Pericardium fibroblast (primary cell): ENCODE results near the gene OR7G1. TPM values are rescaled to one million over a fixed set of nuclear protein-coding genes. Genes with fewer than 3 reads are reported as not detected.

Source experiments
- total RNA-seq: library from RNA; depleted of rRNA; stranded (reverse); fragments of >200 nt; gene quantifications from 2 replicates; pipeline ENCODE4 v1.2.3, GENCODE V29; 2015

OR7G1 gene
- not detected in 2 replicates for total RNA-seq

GRCh38 chr19:9115307-9115813, at the start of gene OR7G1:
OR7G1 (minus strand) TSS chr19:9115763; CDS start chr19:9115763, 0 bp downstream.

GRCh38 chr19:9140159-9140874, 24.8 kb upstream of the OR7G1 start, which contains the start of gene ZNF317:
ZNF317 (plus strand) TSS chr19:9140397; CDS start chr19:9156017, 15,620 bp downstream.

GRCh38 chr19:9126900-9127405, 11.4 kb upstream of the OR7G1 start, which contains the start of gene OR7G3:
OR7G3 (minus strand) TSS chr19:9126950; CDS start chr19:9126950, 0 bp downstream.

GRCh38 chr19:9107375-9107774, 8.2 kb downstream of the OR7G1 start, which contains the start of gene OR7G2:
OR7G2 (minus strand) TSS chr19:9107475; CDS start chr19:9103243, 4,232 bp downstream.

GRCh38 chr19:9086761-9087160, 28.8 kb downstream of the OR7G1 start, which contains the start of gene OR1M1:
OR1M1 (plus strand) TSS chr19:9087061; CDS start chr19:9093245, 6,184 bp downstream.

Other genes with a start within 250 kb of the OR7G1 start
- gene MUC16, start 105.4 kb downstream of the OR7G1 start, total RNA-seq = under 0.01 and 0.12 TPM in 2 replicates
- gene OR1M1, start 28.7 kb downstream of the OR7G1 start, total RNA-seq = not detected in 2 replicates
- not detected in 2 replicates for gene OR7G2, start 8.3 kb downstream of the OR7G1 start, total RNA-seq
- not detected in 2 replicates for gene OR7G3, start 11.2 kb upstream of the OR7G1 start, total RNA-seq
- 14.6 and 15.2 TPM in 2 replicates for gene ZNF317, start 24.6 kb upstream of the OR7G1 start, total RNA-seq
- not detected in 2 replicates for gene OR7D2, start 63.2 kb upstream of the OR7G1 start, total RNA-seq
- not detected in 2 replicates for gene OR7D4, start 103.8 kb upstream of the OR7G1 start, total RNA-seq
- not detected in 2 replicates for gene OR7E24, start 135.2 kb upstream of the OR7G1 start, total RNA-seq
- 4.3 and 5.6 TPM in 2 replicates for gene ZNF699, start 194.1 kb upstream of the OR7G1 start, total RNA-seq
- 7.4 and 14.2 TPM in 2 replicates for gene ZNF559, start 208.4 kb upstream of the OR7G1 start, total RNA-seq
- 0.09 and 1.2 TPM in 2 replicates for gene ZNF177, start 247.2 kb upstream of the OR7G1 start, total RNA-seq